Upper lobe of left lung (tissue), 4 donors: ENCODE measurements around the gene RAB40AL.

Experiments used
- POLR2A ChIP-seq, 4 donors: fragments of 450-650 bp; IDR thresholded peaks; one replicate each; pipeline ENCODE4 v1.5.1; 2016 to 2017; ENCODE audit warnings: antibody characterized with exemption in 4 of 4, mild to moderate bottlenecking in 2 of 4
- TF ChIP-seq, protein P1 (sequence below), 6 experiments: fragments of 450-650 bp in 4 of 6; fragments of 200-600 bp in 2 of 6; sonication (generic) in 2 of 6; IDR thresholded peaks; one replicate each; pipeline ENCODE4 v1.5.1; 2016 to 2019; ENCODE audit warnings: antibody characterized with exemption in 6 of 6

- TF ChIP-seq, protein P1, sequence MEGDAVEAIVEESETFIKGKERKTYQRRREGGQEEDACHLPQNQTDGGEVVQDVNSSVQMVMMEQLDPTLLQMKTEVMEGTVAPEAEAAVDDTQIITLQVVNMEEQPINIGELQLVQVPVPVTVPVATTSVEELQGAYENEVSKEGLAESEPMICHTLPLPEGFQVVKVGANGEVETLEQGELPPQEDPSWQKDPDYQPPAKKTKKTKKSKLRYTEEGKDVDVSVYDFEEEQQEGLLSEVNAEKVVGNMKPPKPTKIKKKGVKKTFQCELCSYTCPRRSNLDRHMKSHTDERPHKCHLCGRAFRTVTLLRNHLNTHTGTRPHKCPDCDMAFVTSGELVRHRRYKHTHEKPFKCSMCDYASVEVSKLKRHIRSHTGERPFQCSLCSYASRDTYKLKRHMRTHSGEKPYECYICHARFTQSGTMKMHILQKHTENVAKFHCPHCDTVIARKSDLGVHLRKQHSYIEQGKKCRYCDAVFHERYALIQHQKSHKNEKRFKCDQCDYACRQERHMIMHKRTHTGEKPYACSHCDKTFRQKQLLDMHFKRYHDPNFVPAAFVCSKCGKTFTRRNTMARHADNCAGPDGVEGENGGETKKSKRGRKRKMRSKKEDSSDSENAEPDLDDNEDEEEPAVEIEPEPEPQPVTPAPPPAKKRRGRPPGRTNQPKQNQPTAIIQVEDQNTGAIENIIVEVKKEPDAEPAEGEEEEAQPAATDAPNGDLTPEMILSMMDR (IDR thresholded peaks at IDR 0.05): no peak
- no peak for TF ChIP-seq POLR2A (IDR thresholded peaks at IDR 0.05)
Measured at GRCh38 chrX:102985192-102985591, 48.1 kb downstream of the RAB40AL start.
